ENCODE measurements around the gene ADM2. TPM values are rescaled to one million over a fixed set of nuclear protein-coding genes. Genes with fewer than 3 reads are reported as not detected.

Gene ADM2
- total RNA-seq, 1 experiment from 2014 or later: 10.5 TPM

DNA sequence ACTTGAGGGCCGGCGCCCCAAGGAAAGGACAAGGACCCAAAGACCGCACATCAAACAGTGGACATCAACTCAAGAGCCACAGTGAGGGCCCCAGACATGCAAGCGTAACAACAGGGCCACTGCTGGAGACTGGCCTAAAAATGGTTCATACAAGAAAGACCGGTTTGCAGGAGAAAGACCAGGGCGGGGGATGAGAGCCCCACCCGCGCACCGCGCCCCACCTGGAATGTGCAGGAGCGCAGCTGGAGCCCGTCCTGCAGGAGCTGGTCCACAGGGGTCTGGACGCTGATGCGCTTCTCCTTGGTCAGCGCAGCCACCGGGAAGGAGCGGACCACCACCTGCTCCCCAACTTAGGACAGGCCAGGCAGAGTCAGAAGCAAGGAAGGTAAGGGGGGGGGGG is 20.4 kb upstream of the ADM2 start:
- H3F3A ChIP-seq (ENCODE audit: insufficient read depth, low read depth): peaks cover 10% of the 10 kb centered on the region; the same call in 1 of the 2 replicates
- H3K79me2 ChIP-seq (ENCODE audit: low read depth): no peaks in the 10 kb centered on the region
- intact Hi-C loops (cut with micrococcal nuclease; ENCODE audit: unreplicated experiment): loop anchor here (5.0 kb wide), 1 partner anchor 36 kb away; no protein-coding TSS in a partner anchor
- TF ChIP-seq EZH2 (IDR thresholded peaks at IDR 0.05; ENCODE audit: low read depth): no peak
- TF ChIP-seq, protein P1, sequence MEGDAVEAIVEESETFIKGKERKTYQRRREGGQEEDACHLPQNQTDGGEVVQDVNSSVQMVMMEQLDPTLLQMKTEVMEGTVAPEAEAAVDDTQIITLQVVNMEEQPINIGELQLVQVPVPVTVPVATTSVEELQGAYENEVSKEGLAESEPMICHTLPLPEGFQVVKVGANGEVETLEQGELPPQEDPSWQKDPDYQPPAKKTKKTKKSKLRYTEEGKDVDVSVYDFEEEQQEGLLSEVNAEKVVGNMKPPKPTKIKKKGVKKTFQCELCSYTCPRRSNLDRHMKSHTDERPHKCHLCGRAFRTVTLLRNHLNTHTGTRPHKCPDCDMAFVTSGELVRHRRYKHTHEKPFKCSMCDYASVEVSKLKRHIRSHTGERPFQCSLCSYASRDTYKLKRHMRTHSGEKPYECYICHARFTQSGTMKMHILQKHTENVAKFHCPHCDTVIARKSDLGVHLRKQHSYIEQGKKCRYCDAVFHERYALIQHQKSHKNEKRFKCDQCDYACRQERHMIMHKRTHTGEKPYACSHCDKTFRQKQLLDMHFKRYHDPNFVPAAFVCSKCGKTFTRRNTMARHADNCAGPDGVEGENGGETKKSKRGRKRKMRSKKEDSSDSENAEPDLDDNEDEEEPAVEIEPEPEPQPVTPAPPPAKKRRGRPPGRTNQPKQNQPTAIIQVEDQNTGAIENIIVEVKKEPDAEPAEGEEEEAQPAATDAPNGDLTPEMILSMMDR (conservative IDR thresholded peaks at IDR 0.05): no peak
- H3K27ac ChIP-seq: no peak overlapping the region
- H3K9me2 ChIP-seq (ENCODE audit: insufficient read depth): no peaks in the 10 kb centered on the region
- BruUV-seq (replicated peaks): no TSS peak
- DNase-seq: peak in 1 of 2 experiments; percentile 84
- ChIA-PET POLR2A (ENCODE audit: unreplicated experiment) (no interaction called here), CTCF (no interaction called here)
- H3K9me3 ChIP-seq (ENCODE audit: insufficient read depth, low read depth): no peaks in the 10 kb centered on the region
- no peak overlapping the region for H3K4me3 ChIP-seq
- no peak overlapping the region for H2AFZ ChIP-seq
- peaks cover 43% of the 10 kb centered on the region for H3K36me3 ChIP-seq (ENCODE audit: low read depth)
- no peaks in the 10 kb centered on the region for H3K27me3 ChIP-seq (ENCODE audit: insufficient read depth, low read depth)
- no peak overlapping the region for H3K4me2 ChIP-seq
- H3K4me1 ChIP-seq (replicated peaks; ENCODE audit: insufficient read depth): no peaks in the 10 kb centered on the region
- peaks cover 40% of the 10 kb centered on the region for H4K20me1 ChIP-seq (ENCODE audit: insufficient read depth)

DNA sequence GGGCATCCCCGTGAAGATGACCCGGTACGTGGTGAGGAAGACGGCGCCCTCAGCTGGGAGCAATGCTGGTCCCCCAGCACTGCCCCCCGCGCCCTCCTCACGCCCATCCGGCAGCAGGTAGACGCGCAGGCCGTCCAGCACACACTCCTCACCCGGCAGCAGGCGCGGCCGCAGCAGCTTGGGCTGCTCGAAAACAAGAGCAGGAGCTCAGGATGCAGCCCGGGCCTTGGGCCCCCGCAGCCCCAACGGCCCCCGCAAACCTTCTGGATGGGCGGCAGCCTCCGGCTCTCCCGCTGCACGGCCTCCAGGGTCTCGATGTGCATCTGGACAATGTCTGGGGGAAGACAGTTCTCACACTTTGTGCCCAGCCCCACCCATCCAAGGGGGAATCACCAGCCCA is 19.8 kb upstream of the ADM2 start:
- no TSS peak for BruUV-seq (replicated peaks)
- intact Hi-C loops (cut with micrococcal nuclease; ENCODE audit: unreplicated experiment): loop anchor here (5.0 kb wide), 1 partner anchor 36 kb away; no protein-coding TSS in a partner anchor
- Histone ChIP-seq H2AFZ (no peak overlapping the region), H3K9me3 (ENCODE audit: insufficient read depth, low read depth) (no peaks in the 10 kb centered on the region), H3K27me3 (ENCODE audit: insufficient read depth, low read depth) (no peaks in the 10 kb centered on the region), H3K4me1 (replicated peaks; ENCODE audit: insufficient read depth) (no peaks in the 10 kb centered on the region), H3K4me3 (no peak overlapping the region), H3K36me3 (ENCODE audit: low read depth) (peaks cover 43% of the 10 kb centered on the region), H3K79me2 (ENCODE audit: low read depth) (no peaks in the 10 kb centered on the region), H3K27ac (no peak overlapping the region), H3K4me2 (no peak overlapping the region), H3F3A (ENCODE audit: insufficient read depth, low read depth) (peaks cover 10% of the 10 kb centered on the region; the same call in 1 of the 2 replicates), H3K9me2 (ENCODE audit: insufficient read depth) (no peaks in the 10 kb centered on the region), H4K20me1 (ENCODE audit: insufficient read depth) (peaks cover 46% of the 10 kb centered on the region)
- TF ChIP-seq, protein P1 (conservative IDR thresholded peaks at IDR 0.05): no peak
- DNase-seq: no peak
- ChIA-PET CTCF (no interaction called here), POLR2A (ENCODE audit: unreplicated experiment) (no interaction called here)

DNA sequence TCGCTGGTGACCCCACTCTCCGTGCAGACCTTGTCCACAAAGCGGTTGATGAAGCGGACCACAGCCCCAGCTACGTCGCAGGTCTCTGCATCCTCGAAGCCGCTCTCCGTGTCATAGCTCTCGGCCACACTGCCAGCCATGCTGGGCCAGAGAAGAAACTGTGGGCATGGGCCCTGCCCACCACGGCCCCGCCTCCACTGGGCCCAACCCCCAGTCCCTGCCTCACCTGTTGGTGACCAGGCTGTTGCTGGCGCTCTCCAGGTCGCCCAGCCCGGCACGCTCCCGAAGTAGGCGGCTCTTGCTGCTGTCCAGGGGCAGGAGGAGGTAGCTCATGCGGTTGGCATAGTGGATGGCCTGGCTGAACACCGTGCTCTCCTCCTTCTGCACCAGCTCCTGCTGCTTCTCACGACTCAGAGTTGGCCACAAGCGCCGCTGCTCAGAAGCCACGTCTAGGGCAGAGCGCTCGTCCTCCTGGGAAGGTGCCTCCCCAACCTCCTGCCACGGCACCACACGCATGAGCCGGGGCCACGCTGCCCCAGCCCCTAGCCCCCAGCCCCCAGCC is 19.3 kb upstream of the ADM2 start:
- no TSS peak for BruUV-seq (replicated peaks)
- H3K4me2 ChIP-seq: no peak overlapping the region
- peaks cover 10% of the 10 kb centered on the region; the same call in 1 of the 2 replicates for H3F3A ChIP-seq (ENCODE audit: insufficient read depth, low read depth)
- no peaks in the 10 kb centered on the region for H3K4me1 ChIP-seq (replicated peaks; ENCODE audit: insufficient read depth)
- no peaks in the 10 kb centered on the region for H3K9me3 ChIP-seq (ENCODE audit: insufficient read depth, low read depth)
- no peak overlapping the region for H3K27ac ChIP-seq
- H3K36me3 ChIP-seq (ENCODE audit: low read depth): peaks cover 48% of the 10 kb centered on the region
- no peaks in the 10 kb centered on the region for H3K9me2 ChIP-seq (ENCODE audit: insufficient read depth)
- no peak for DNase-seq
- no peaks in the 10 kb centered on the region for H3K27me3 ChIP-seq (ENCODE audit: insufficient read depth, low read depth)
- TF ChIP-seq, protein P1 (conservative IDR thresholded peaks at IDR 0.05): no peak
- TF ChIP-seq EZH2 (IDR thresholded peaks at IDR 0.05; ENCODE audit: low read depth): no peak
- peaks cover 51% of the 10 kb centered on the region; the same call in 1 of the 2 replicates for H4K20me1 ChIP-seq (ENCODE audit: insufficient read depth)
- POLR2A ChIA-PET (ENCODE audit: unreplicated experiment): no interaction called here
- H2AFZ ChIP-seq: no peak overlapping the region
- CTCF ChIA-PET: interaction anchor here (0.6 kb wide), 1 partner anchor 15 kb away, joined by 3 read pairs; no protein-coding TSS in a partner anchor
- intact Hi-C loops (cut with micrococcal nuclease; ENCODE audit: unreplicated experiment): loop anchor here (5.0 kb wide), 1 partner anchor 35 kb away; no protein-coding TSS in a partner anchor
- no peak overlapping the region for H3K4me3 ChIP-seq
- H3K79me2 ChIP-seq (ENCODE audit: low read depth): no peaks in the 10 kb centered on the region
